DMS 273 (cell line): Measurements from ENCODE around the gene ABCA4.

ENCODE experiments used
- DNase-seq: peaks from one replicate; lab custom pipeline; 2025; ENCODE audit not compliant: unreplicated experiment; lab: John Stamatoyannopoulos, UW

The ABCA4 gene

GRCh38 chr1:94031154-94031553, 89.8 kb downstream of the ABCA4 start:
- no peak for DNase-seq

- DNase-seq: no peak
Measured at GRCh38 chr1:94029130-94029993, 91.6 kb downstream of the ABCA4 start.

- no peak for DNase-seq
Measured at GRCh38 chr1:94027721-94028515, 93.0 kb downstream of the ABCA4 start.

- no peak for DNase-seq
Measured at GRCh38 chr1:94026619-94027380, 94.1 kb downstream of the ABCA4 start.

- peak; percentile 77 for DNase-seq
Measured at GRCh38 chr1:94025383-94026340, 95.3 kb downstream of the ABCA4 start.

GRCh38 chr1:94024104-94024792, 96.7 kb downstream of the ABCA4 start:
- no peak for DNase-seq

GRCh38 chr1:94022471-94023189, 98.3 kb downstream of the ABCA4 start:
- DNase-seq: no peak

- DNase-seq: no peak
Measured at GRCh38 chr1:94020764-94021579, 100.0 kb downstream of the ABCA4 start.

- no peak for DNase-seq
Measured at GRCh38 chr1:94019327-94019726, 101.6 kb downstream of the ABCA4 start.

- no peak for DNase-seq
Measured at GRCh38 chr1:94017155-94017829, 103.7 kb downstream of the ABCA4 start.

GRCh38 chr1:94015489-94015817, 105.5 kb downstream of the ABCA4 start:
- DNase-seq: no peak

- DNase-seq: no peak
Measured at GRCh38 chr1:94014635-94015488, 106.1 kb downstream of the ABCA4 start.

- no peak for DNase-seq
Measured at GRCh38 chr1:94014087-94014486, 106.9 kb downstream of the ABCA4 start.

- peak; percentile 48 for DNase-seq
Measured at GRCh38 chr1:94013367-94013878, 107.5 kb downstream of the ABCA4 start.

- DNase-seq: peak; percentile 60
Measured at GRCh38 chr1:94012708-94013366, 108.1 kb downstream of the ABCA4 start.
